ENCODE results near the gene GLCCI1.

The GLCCI1 gene

GRCh38 chr7:7965301-7965700, 3.3 kb upstream of the GLCCI1 start:
- ChIA-PET POLR2A (no interaction called here), CTCF (interaction anchor here (1.0 to 4.0 kb wide), 6 partner anchors 8 to 284 kb away, joined by 3 to 13 read pairs (median 4); no protein-coding TSS in a partner anchor)
- no peak for DNase-seq (ENCODE audit: extremely low spot score)
- TF ChIP-seq CTCF (IDR thresholded peaks at IDR 0.05; ENCODE audit: control extremely low read depth, extremely low read depth, low read depth, missing control alignments), result no peak

- no peak for DNase-seq (ENCODE audit: extremely low spot score)
- CTCF ChIA-PET, result interaction anchor here (0.9 to 4.0 kb wide), 13 partner anchors 9 to 542 kb away, joined by 3 to 13 read pairs (median 4); no protein-coding TSS in a partner anchor
- POLR2A ChIA-PET, result no interaction called here
- TF ChIP-seq CTCF (IDR thresholded peaks at IDR 0.05; ENCODE audit: control extremely low read depth, extremely low read depth, low read depth, missing control alignments), result no peak
Observed at GRCh38 chr7:7966141-7966734, 2.4 kb upstream of the GLCCI1 start.

GRCh38 chr7:7967886-7968543, 581 bp upstream of the GLCCI1 start:
- ChIA-PET POLR2A (no interaction called here), CTCF (interaction anchor here (1.4 to 4.0 kb wide), 5 partner anchors 15 to 287 kb away, joined by 3 to 13 read pairs (median 12); no protein-coding TSS in a partner anchor)
- TF ChIP-seq CTCF (IDR thresholded peaks at IDR 0.05; ENCODE audit: control extremely low read depth, extremely low read depth, low read depth, missing control alignments), result no peak
- no peak for DNase-seq (ENCODE audit: extremely low spot score)

GRCh38 chr7:7969306-7970236, 975 bp downstream of the GLCCI1 start:
- CTCF ChIA-PET, result interaction anchor here (1.3 to 2.4 kb wide), 4 partner anchors 17 to 36 kb away, joined by 3 to 9 read pairs (median 5); no protein-coding TSS in a partner anchor
- DNase-seq (ENCODE audit: extremely low spot score), result peak; percentile 20
- TF ChIP-seq CTCF (IDR thresholded peaks at IDR 0.05; ENCODE audit: control extremely low read depth, extremely low read depth, low read depth, missing control alignments), result no peak
- POLR2A ChIA-PET, result no interaction called here

- ChIA-PET POLR2A (interaction anchor here (0.5 to 0.8 kb wide), 3 partner anchors 10 to 1304 kb away, joined by 3 to 5 read pairs (median 4); no protein-coding TSS in a partner anchor), CTCF (interaction anchor here (0.8 to 2.4 kb wide), 5 partner anchors 18 to 220 kb away, joined by 3 to 9 read pairs (median 5); no protein-coding TSS in a partner anchor)
- TF ChIP-seq CTCF (IDR thresholded peaks at IDR 0.05; ENCODE audit: control extremely low read depth, extremely low read depth, low read depth, missing control alignments), result no peak
- no peak for DNase-seq (ENCODE audit: extremely low spot score)
Observed at GRCh38 chr7:7970237-7970530, 1.6 kb downstream of the GLCCI1 start.
